ENCODE data around the gene DNAH7.

GRCh38 chr2:195819276-195819675 is 249.4 kb downstream of the DNAH7 start:
- no peak for TF ChIP-seq POLR2A (IDR thresholded peaks at IDR 0.05; ENCODE audit: low read depth, low read length)
- TF ChIP-seq CTCF (IDR thresholded peaks at IDR 0.05; ENCODE audit: extremely low read depth in 1 of 2, insufficient read depth in 1 of 2, low read depth in 1 of 2, low read length in 2 of 2): no peak
- TF ChIP-seq POLR2AphosphoS5 (IDR thresholded peaks at IDR 0.05; ENCODE audit: insufficient read depth, low read depth, low read length): no peak
- no peak for TF ChIP-seq EZH2 (IDR thresholded peaks at IDR 0.05; ENCODE audit: borderline replicate concordance, low read depth, low read length, severe bottlenecking)
- no peak for TF ChIP-seq MAX (IDR thresholded peaks at IDR 0.05; ENCODE audit: insufficient read depth, insufficient read length)
